ENCODE results near the gene KREMEN1.
"Not testable (repeated sequence)": the region's sequence is repeated elsewhere in the genome, so short reads cannot be mapped to it uniquely, and the experiment has no call there.

Gene KREMEN1, protein sequence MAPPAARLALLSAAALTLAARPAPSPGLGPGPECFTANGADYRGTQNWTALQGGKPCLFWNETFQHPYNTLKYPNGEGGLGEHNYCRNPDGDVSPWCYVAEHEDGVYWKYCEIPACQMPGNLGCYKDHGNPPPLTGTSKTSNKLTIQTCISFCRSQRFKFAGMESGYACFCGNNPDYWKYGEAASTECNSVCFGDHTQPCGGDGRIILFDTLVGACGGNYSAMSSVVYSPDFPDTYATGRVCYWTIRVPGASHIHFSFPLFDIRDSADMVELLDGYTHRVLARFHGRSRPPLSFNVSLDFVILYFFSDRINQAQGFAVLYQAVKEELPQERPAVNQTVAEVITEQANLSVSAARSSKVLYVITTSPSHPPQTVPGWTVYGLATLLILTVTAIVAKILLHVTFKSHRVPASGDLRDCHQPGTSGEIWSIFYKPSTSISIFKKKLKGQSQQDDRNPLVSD

DNA sequence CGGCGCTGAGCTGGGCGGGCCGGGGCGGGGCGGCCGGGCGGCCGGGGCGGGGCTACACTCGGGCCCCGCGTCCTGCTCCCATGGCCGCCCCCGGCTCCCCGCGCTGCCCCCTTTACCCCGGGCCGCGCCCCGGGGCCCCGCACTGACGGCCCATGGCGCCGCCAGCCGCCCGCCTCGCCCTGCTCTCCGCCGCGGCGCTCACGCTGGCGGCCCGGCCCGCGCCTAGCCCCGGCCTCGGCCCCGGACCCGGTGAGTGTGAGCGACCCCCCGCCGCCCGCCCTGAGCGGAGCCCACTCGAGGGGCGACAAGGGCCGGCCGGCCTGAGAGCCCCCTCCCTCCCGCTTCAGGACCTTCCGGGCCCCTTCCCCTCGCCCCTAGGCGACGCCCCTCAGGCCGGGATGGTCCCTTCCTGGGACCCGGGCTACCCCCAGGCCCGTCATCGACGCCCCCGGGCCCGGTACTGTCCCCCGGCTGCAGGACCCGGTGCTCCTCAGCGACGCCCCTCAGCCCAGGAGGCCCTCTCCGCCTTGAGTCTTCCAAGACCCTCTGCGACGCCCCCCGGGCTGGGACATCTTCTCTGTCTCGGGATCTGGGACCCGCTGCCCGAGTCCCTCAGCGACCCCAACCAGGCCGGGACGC, at the start of gene KREMEN1:
KREMEN1 (plus strand) TSS at position 57 of the 639 bp plus-strand sequence; CDS start at position 153, 96 bp downstream.
- no peak for DNase-seq (ENCODE audit: low read depth)

DNA sequence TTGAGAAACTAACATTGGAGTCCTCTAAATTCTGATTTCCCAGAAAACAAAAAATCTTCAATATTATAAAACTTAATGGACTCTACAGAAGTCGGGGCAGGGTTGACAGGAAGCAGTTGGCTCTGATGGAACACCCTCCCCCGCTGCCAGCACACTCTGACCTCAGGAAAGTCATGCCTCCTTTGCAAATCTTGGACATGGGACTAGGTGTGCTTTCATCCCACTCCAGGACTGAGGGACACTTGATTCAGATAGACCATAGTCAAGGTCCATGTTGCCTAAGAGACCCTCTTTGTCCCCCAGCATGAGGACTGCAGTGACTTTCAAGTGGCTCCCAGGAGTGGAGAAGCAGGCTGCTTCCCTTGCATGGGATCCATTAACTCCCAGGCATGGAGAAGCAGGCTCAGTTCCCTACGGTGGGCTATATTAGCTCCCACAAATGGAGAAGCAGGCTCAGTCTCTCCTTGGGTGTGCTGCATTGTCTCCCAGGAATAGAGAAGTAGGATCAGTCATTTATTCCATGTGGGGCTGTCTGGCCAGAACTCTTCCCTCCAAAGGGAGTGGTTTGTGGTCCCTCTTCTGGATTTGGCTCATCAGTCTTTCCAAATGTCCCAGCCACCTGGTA, 49.6 kb upstream of the KREMEN1 start:
- no peak for DNase-seq (ENCODE audit: low read depth)

GRCh38 chr22:29026579-29026978, 46.3 kb upstream of the KREMEN1 start:
- DNase-seq (ENCODE audit: low read depth) = no peak

DNA sequence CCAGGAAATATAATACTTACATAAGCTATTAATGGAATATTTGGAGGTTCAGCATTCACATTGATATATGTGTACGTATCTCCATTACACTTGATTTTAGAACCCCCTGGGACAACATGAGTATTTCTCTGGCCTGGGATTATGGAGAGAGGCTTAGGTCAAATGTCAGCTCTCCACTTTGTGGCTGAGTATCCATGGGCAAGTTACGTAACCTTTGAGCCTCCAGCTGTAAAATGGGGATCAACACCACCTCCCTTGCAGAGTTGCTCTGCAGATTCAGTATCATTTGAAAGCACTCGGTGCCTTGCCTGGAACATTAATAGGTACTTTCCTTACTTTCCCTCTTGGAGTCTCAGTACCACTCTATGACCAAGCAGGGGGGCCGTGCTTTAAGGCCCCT, 44.4 kb upstream of the KREMEN1 start:
- no peak for DNase-seq (ENCODE audit: low read depth)

- no peak for DNase-seq (ENCODE audit: low read depth)
Observed at GRCh38 chr22:29029202-29030000, 43.4 kb upstream of the KREMEN1 start.

GRCh38 chr22:29030016-29030617, 42.7 kb upstream of the KREMEN1 start:
- DNase-seq (ENCODE audit: low read depth) = peak; percentile 53

DNA sequence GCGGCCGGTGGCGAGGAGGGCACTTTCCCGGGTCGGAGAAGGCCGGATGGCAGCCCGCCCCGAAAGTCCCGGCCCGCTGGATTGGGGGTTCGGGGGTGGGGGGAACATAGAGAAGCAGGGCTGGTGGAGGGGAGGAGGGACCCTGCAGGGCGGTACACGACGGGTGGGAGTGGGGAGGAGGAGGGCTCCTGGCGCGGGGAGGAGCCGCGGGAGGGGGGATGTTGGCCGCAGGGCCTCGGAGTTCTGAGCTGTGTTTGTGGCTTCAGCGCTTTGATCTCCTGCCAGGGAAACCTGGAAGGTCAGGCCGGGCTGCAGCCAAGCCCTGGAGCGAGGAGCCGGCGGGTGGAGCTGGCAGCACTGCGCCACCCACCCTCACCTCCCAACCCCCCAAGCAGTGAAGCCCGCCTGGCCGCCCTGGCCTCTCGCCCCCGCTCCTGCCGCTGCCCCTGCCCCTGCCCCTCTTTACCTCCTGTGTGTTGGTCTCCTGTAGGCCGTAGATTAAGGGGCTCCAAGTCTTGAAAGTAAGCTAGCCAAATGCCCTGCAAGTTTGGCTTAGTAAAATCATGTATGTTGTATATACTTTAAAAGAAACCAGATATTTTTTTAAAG, 42.1 kb upstream of the KREMEN1 start:
- DNase-seq (ENCODE audit: low read depth) = peak; percentile 92

- DNase-seq (ENCODE audit: low read depth) = peak; percentile 100
Observed at GRCh38 chr22:29031227-29032011, 41.4 kb upstream of the KREMEN1 start.

DNA sequence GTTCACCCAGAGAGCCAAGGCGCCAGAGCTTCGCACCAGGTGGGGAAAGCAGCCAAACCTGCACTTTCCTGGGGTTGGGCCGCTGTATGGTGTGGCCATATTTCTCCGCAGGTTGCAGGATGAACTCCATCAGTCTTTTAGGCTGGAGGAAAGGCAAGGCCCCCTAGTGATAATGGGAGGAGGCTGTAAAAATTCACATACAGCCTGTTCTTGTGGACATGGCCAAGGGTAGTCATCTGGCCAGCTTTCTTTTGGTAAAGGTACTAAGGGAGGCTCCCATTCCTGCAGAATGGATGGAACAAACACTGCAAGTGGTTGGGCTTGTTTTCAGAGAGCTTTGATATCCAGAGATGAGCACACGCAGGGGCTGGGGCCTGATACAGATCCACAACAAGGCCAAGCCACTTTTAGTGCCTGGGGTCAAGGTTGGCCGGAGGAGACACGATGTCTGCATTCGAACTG, 40.8 kb upstream of the KREMEN1 start:
- peak; percentile 26 for DNase-seq (ENCODE audit: low read depth)

GRCh38 chr22:29032584-29032983, 40.3 kb upstream of the KREMEN1 start:
- peak; percentile 55 for DNase-seq (ENCODE audit: low read depth)

- no peak for DNase-seq (ENCODE audit: low read depth)
Observed at GRCh38 chr22:29037340-29037932, 35.4 kb upstream of the KREMEN1 start.

DNA sequence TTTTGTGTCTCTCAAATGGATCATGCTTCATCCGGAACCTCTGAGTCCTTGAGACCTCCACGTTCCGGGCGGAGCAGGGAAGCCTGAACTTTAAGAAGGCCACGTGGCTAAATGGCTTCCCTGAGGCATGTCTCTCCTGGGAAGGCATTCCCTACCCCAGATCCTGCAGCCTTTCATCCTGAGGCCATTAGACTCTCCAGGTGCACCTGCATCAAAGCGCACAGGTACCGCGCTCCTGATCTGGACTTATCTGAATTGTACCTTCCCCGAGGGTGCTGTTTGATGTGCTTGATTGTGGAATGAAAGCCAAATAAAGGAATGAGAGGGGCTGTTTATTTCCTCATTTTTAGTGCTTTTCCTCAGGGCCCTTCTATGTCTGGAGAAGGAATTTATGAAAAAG, 33.7 kb upstream of the KREMEN1 start:
- DNase-seq (ENCODE audit: low read depth) = no peak

DNA sequence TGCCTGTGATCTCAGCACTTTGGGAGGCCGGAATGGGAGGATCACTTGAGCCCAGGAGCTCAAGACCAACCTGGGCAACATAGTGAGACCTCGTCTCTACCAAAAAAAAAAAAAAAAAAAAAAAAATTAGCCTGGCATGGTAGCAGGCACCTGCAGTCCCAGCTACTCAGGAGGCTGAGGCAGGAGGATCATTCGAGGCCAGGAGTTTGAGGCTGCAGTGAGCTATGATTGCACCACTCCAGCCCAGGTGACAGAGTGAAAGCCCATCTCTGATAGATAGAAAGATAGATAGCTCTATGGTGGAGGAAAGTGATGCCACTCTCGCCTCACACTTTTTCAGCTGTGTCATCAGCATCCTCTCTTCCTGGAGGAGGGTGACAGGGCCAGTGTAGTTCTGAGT, 33.2 kb upstream of the KREMEN1 start:
- not testable (repeated sequence) for DNase-seq (ENCODE audit: low read depth)

DNA sequence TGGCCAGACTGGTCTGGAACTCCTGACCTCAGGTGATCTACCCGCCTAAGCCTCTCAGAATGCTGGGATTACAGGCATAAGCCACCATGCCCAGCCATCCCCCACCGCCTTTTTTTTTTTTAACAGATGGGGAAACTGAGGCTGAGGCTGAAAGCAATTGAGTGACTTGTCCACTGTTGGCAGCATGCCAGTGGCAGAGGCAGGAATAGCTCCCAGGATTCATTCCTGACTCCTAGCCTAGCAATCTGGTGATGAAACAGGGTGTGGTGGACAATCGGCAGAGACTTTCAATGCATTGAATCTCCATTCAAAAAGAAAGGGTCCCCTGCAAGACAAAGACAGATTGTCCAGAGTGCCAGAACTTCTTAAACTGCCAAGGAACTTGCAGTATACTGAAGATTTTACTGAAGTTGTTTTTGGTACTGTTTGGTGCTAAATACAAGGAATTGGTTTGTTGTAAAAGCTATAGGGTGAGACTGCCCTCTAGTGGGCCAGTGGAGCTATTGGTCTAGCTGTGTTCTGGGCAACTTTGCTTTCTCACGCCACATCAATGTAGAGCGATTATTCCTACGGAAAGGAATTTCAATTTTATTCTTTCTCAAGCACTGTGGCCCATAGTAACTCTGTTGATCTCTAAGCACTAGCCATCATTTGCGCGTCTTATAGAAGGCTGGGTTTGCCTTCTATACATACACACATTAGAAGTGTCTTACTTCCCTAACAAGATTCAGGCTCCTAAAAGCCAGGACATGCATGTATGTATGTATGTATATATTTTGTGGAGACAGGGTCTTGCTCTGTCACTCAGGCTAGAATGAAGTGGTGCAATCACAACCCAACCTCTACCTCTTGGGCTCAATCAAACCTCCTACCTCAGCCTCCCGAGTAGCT, 32.2 kb upstream of the KREMEN1 start:
- DNase-seq (ENCODE audit: low read depth) = peak; percentile 88

GRCh38 chr22:29041408-29041807, 31.4 kb upstream of the KREMEN1 start:
- peak; percentile 66 for DNase-seq (ENCODE audit: low read depth)

GRCh38 chr22:29043906-29044575, 28.8 kb upstream of the KREMEN1 start:
- DNase-seq (ENCODE audit: low read depth) = peak; percentile 80

DNA sequence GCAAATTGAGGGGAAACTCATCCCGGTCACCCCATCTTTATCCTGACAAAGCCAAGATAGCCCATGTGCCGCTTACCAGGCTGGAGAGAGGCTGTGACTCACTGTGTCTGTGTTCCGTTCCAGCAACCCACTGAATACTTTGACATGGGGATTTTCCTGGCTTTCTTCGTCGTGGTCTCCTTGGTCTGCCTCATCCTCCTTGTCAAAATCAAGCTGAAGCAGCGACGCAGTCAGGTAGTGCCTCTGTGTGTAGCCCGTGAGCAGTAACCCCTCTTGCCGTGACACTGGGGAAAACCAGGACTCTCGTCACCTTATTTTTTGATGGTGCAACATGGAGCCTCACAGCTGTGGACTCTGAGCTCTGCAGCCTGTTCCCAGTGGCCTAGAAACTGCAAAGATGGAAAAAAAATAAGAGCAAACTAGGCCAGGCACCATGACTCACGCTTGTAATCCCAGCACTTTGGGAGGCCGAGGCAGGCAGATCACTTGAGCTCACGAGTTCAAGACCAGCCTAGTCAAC, 28.1 kb upstream of the KREMEN1 start:
- DNase-seq (ENCODE audit: low read depth) = peak; percentile 88
